IMR-90 (cell line): ENCODE data around the gene PXK. TPM values are rescaled to one million over a fixed set of nuclear protein-coding genes. Genes with fewer than 3 reads are reported as not detected.

ENCODE experiments used
- ATAC-seq: fragments of 200-7000 bp; cut with Tn5 transposase; 2 replicates; pipeline ENCODE4 v1.9.1; 2020; ENCODE audit warnings: low read depth, mild to moderate bottlenecking, moderate library complexity
- BruUV-seq: library from RNA; stranded (reverse); fragments of 400-500 nt; replicated peaks from 2 replicates; lab custom pipeline; 2021; lab: Mats Ljungman, UMichigan
- CTCF ChIA-PET: fragments of 300-600 bp; formaldehyde crosslinking; extraction: SDS; loops from one replicate; lab custom pipeline; 2021; ENCODE audit warnings: antibody characterized with exemption; lab: Yijun Ruan, JAX
- POLR2A ChIA-PET: fragments of 300-600 bp; sonication (Branson Sonifier 250); formaldehyde crosslinking; loops from one replicate; lab custom pipeline; 2022; ENCODE audit warnings: antibody characterized with exemption; ENCODE audit not compliant: unreplicated experiment; lab: Charles Lee
- DNase-seq: peaks from one replicate; pipeline ENCODE4 v3.0.0; 2013
- H2AFZ ChIP-seq: replicated peaks from 2 replicates; pipeline ENCODE3; 2013; ENCODE audit warnings: low read length, mild to moderate bottlenecking; ENCODE audit not compliant: poor library complexity
- H2AK5ac ChIP-seq: 2 replicates; pipeline ENCODE4 v1.6.1; 2013; ENCODE audit warnings: low read depth, low read length, inconsistent platforms
- H2AK9ac ChIP-seq: replicated peaks from 2 replicates; pipeline ENCODE3; 2013; ENCODE audit warnings: mild to moderate bottlenecking, low read depth, low read length, moderate library complexity; ENCODE audit not compliant: poor library complexity
- H2BK120ac ChIP-seq: 2 replicates; pipeline ENCODE4 v1.6.1; 2013; ENCODE audit warnings: low read depth, low read length, inconsistent platforms
- H2BK15ac ChIP-seq: 3 replicates; pipeline ENCODE4 v1.6.1; 2013; ENCODE audit warnings: low read depth, low read length, inconsistent platforms
- H2BK20ac ChIP-seq: 2 replicates; pipeline ENCODE4 v1.6.1; 2013; ENCODE audit warnings: low read depth, mild to moderate bottlenecking, inconsistent platforms, low read length, moderate library complexity
- H2BK5ac ChIP-seq: 2 replicates; pipeline ENCODE4 v1.6.1; 2013; ENCODE audit warnings: mild to moderate bottlenecking, low read depth, low read length, inconsistent platforms; ENCODE audit not compliant: poor library complexity, severe bottlenecking
- H3K14ac ChIP-seq: replicated peaks from 2 replicates; pipeline ENCODE4 v1.6.1; 2013; ENCODE audit warnings: low read depth, low read length, inconsistent platforms
- H3K18ac ChIP-seq: 2 replicates; pipeline ENCODE4 v1.6.1; 2013; ENCODE audit warnings: low read depth, low read length, control low read depth
- H3K23ac ChIP-seq: 2 replicates; pipeline ENCODE4 v1.6.1; 2013; ENCODE audit warnings: low read depth, low read length, inconsistent platforms
- H3K27ac ChIP-seq: 2 replicates; pipeline ENCODE4 v1.5.1; 2013; ENCODE audit warnings: mild to moderate bottlenecking, control low read depth, low read length; ENCODE audit not compliant: insufficient read depth
- H3K27me3 ChIP-seq: 2 replicates; pipeline ENCODE4 v1.6.1; 2013; ENCODE audit warnings: low read length; ENCODE audit not compliant: control insufficient read depth, insufficient read depth
- H3K36me3 ChIP-seq: 2 replicates; pipeline ENCODE4 v1.6.1; 2013; ENCODE audit warnings: low read length, mixed read lengths; ENCODE audit not compliant: control insufficient read depth, insufficient read depth
- H3K4ac ChIP-seq: 2 replicates; pipeline ENCODE4 v1.6.1; 2013; ENCODE audit warnings: low read depth, low read length, inconsistent platforms
- H3K4me1 ChIP-seq: 2 replicates; pipeline ENCODE4 v1.6.1; 2013; ENCODE audit warnings: low read length, mixed read lengths; ENCODE audit not compliant: control insufficient read depth, insufficient read depth
- H3K4me2 ChIP-seq: 2 replicates; pipeline ENCODE4 v1.6.1; 2013; ENCODE audit warnings: low read depth, mild to moderate bottlenecking, control low read depth, low read length, moderate library complexity
- H3K4me3 ChIP-seq: 2 replicates; pipeline ENCODE4 v1.5.1; 2013; ENCODE audit warnings: low read depth, mild to moderate bottlenecking, control low read depth, low read length, moderate library complexity; ENCODE audit not compliant: insufficient read depth
- H3K56ac ChIP-seq: 2 replicates; pipeline ENCODE4 v1.6.1; 2013; ENCODE audit warnings: low read length, inconsistent platforms; ENCODE audit not compliant: insufficient read depth; ENCODE audit errors: extremely low read depth
- H3K79me1 ChIP-seq, 2 experiments: 2 replicates each; pipeline ENCODE4 v1.6.1; 2013; ENCODE audit warnings: low read length in 2 of 2, inconsistent platforms in 1 of 2, low read depth in 1 of 2
- H3K9ac ChIP-seq: 2 replicates; pipeline ENCODE4 v1.6.1; 2013; ENCODE audit warnings: low read depth, low read length, control low read depth
- H3K9me1 ChIP-seq: 2 replicates; pipeline ENCODE4 v1.6.1; 2013; ENCODE audit warnings: low read length, inconsistent platforms; ENCODE audit not compliant: insufficient read depth
- H3K9me3 ChIP-seq: 2 replicates; pipeline ENCODE4 v1.6.1; 2013; ENCODE audit warnings: low read length; ENCODE audit not compliant: control insufficient read depth, insufficient read depth
- H4K20me1 ChIP-seq: 2 replicates; pipeline ENCODE4 v1.6.1; 2013; ENCODE audit warnings: low read length, inconsistent platforms; ENCODE audit not compliant: insufficient read depth
- H4K5ac ChIP-seq: 2 replicates; pipeline ENCODE4 v1.6.1; 2013; ENCODE audit warnings: mild to moderate bottlenecking, low read depth, low read length, control low read depth
- H4K8ac ChIP-seq, 2 experiments: 2 replicates each; pipeline ENCODE4 v1.6.1; 2013; ENCODE audit warnings: low read depth in 2 of 2, low read length in 2 of 2, control low read depth in 1 of 2, inconsistent platforms in 1 of 2
- H4K91ac ChIP-seq: 2 replicates; pipeline ENCODE4 v1.6.1; 2013; ENCODE audit warnings: low read depth, low read length, inconsistent platforms; ENCODE audit not compliant: insufficient read depth
- CEBPB ChIP-seq: IDR thresholded peaks from 2 replicates; pipeline ENCODE4 v1.6.1; 2012; ENCODE audit warnings: low read depth, low read length, improper control_type of control experiment
- ELK1 ChIP-seq: fragments of 150-350 bp; IDR thresholded peaks from 2 replicates; pipeline ENCODE4 v1.6.1; 2016; ENCODE audit warnings: low read depth, mild to moderate bottlenecking, low read length, moderate library complexity, borderline replicate concordance
- MAFK ChIP-seq: IDR thresholded peaks from 2 replicates; pipeline ENCODE4 v1.6.1; 2012; ENCODE audit warnings: low read depth, low read length, improper control_type of control experiment
- RAD21 ChIP-seq: IDR thresholded peaks from 2 replicates; pipeline ENCODE4 v1.6.1; 2012; ENCODE audit warnings: low read length, improper control_type of control experiment
- RCOR1 ChIP-seq: IDR thresholded peaks from 2 replicates; pipeline ENCODE4 v1.6.1; 2012; ENCODE audit warnings: mild to moderate bottlenecking, low read length, improper control_type of control experiment; ENCODE audit not compliant: insufficient replicate concordance
- RFX5 ChIP-seq: IDR thresholded peaks from 2 replicates; pipeline ENCODE4 v1.8.0; 2012; ENCODE audit warnings: low read depth, mild to moderate bottlenecking, low read length, moderate library complexity
- USF2 ChIP-seq: fragments of 150-350 bp; IDR thresholded peaks from 2 replicates; pipeline ENCODE4 v1.6.1; 2017; ENCODE audit warnings: mild to moderate bottlenecking, antibody characterized with exemption, low read length, low read depth
- WGBS, 2 experiments: methylation state at CpG; one replicate each; pipeline versions ENCODE4 v1.1.5 to v1.1.7; 2013; ENCODE audit warnings: missing lambda C conversion rate in 2 of 2; ENCODE audit not compliant: insufficient read length in 1 of 2; ENCODE audit errors: extremely low coverage in 2 of 2; 5-methylcytosine and 5-hydroxymethylcytosine counted together
- dilution Hi-C: fragments of 300-500 bp; cut with HindIII; formaldehyde crosslinking; loops from one replicate; pipeline ENCODE4 v1.14.3; 2018; ENCODE audit warnings: low sequenced_read_pairs; ENCODE audit not compliant: unreplicated experiment
- in situ Hi-C: fragments of 300-500 bp; cut with MboI; formaldehyde crosslinking; loops from 3 replicates; pipeline ENCODE4 v1.14.3; 2019; ENCODE audit warnings: low sequenced_read_pairs, inconsistent platforms, mixed read lengths
- intact Hi-C: fragments of 100-400 bp; cut with micrococcal nuclease; formaldehyde crosslinking; loops from 2 replicates; pipeline ENCODE4 v1.10.0; 2022
- polyA plus RNA-seq, 3 experiments: library from polyadenylated mRNA; depleted of rRNA; stranded (reverse); fragments of >200 nt; gene quantifications; 2 replicates each; pipeline ENCODE4 v1.2.3, GENCODE V29; 2012; ENCODE audit warnings: low replicate concordance in 1 of 3
- total RNA-seq: library from RNA; depleted of rRNA; stranded (reverse); fragments of >200 nt; gene quantifications from 2 replicates; pipeline ENCODE4 v1.2.3, GENCODE V29; 2012

The PXK gene
- total and polyA plus RNA-seq, 2 of the 4 experiments (the other 2 are of a cell fraction): 14.3 to 17.7 TPM

GRCh38 chr3:58433400-58434167, 100.9 kb downstream of the PXK start, which contains the start of gene PDHB (continued):
- TF ChIP-seq ELK1: no peak

DNA sequence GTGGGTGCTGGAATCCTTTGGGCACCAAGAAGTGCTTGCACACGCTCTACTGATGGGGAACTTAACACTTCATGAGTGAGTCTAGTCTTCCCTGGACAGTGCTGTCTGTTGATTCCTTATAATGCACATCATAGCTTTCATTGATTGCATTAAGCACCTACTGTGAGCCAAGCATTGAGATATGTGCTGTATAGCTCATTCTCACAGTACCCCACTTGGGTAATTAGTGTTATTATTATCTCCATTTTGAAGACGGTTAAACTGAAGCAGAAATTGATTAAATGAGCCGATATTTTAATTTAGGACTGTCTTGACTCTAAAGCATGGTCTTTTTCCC, 101.4 kb downstream of the PXK start:
- WGBS, 2 experiments: no CpG with 5 or more reads among the region's 3 CpGs
- peak overlapping the region; percentile 93 for H2BK120ac ChIP-seq

More for the DNA sequence above, 101.4 kb downstream of the PXK start:
- in situ Hi-C loops (no loop called here), intact Hi-C loops (no loop called here), dilution Hi-C loops (no loop called here)
- H3K27me3 ChIP-seq: no peaks in the 10 kb centered on the region
- peak overlapping the region; percentile 92 for H2AFZ ChIP-seq
- H3K18ac ChIP-seq: peak overlapping the region; percentile 4
- H3K9me3 ChIP-seq: no peaks in the 10 kb centered on the region
- H2AK5ac ChIP-seq: peak overlapping the region; percentile 66
- H4K8ac ChIP-seq: peak overlapping the region; percentile 90 to 97
- peak overlapping the region; percentile 89; the same call in 1 of the 3 replicates for H2BK15ac ChIP-seq
- peaks cover 17% of the 10 kb centered on the region for H3K36me3 ChIP-seq
- peak overlapping the region; percentile 23 for H3K9ac ChIP-seq
- peak overlapping the region; percentile 91 for H2BK20ac ChIP-seq
- DNase-seq (no peak), ATAC-seq (no peak)
- H2AK9ac ChIP-seq: peak overlapping the region; percentile 73
- peak overlapping the region; percentile 74 for H3K27ac ChIP-seq
- H3K56ac ChIP-seq: peak overlapping the region; percentile 27; the same call in 1 of the 2 replicates
- H3K14ac ChIP-seq: peak overlapping the region; percentile 95
- TF ChIP-seq USF2 (no peak), RAD21 (no peak), ELK1 (no peak), RFX5 (no peak), CEBPB (no peak), RCOR1 (no peak), MAFK (no peak)
- CTCF ChIA-PET: no interaction called here
- peak overlapping the region; percentile 91 for H3K4me2 ChIP-seq
- BruUV-seq: no TSS peak
- H3K23ac ChIP-seq: peak overlapping the region; percentile 94
- peaks cover 17 to 26% of the 10 kb centered on the region in 2 experiments; a peak in 3 of 4 replicates for H3K79me1 ChIP-seq
- peak overlapping the region; percentile 42 for H3K4me3 ChIP-seq
- H2BK5ac ChIP-seq: peak overlapping the region; percentile 85
- H4K91ac ChIP-seq: peak overlapping the region; percentile 95
- peak overlapping the region; percentile 95 for H3K4ac ChIP-seq
- peaks cover 6% of the 10 kb centered on the region for H3K9me1 ChIP-seq
- H4K20me1 ChIP-seq: peaks cover 4% of the 10 kb centered on the region; the same call in 1 of the 2 replicates
- POLR2A ChIA-PET: no interaction called here
- peaks cover 12% of the 10 kb centered on the region for H3K4me1 ChIP-seq
- peak overlapping the region; percentile 61 for H4K5ac ChIP-seq
